GM12801 (cell line): ENCODE measurements around the gene KRTAP5-8.

ENCODE experiments used
- TF ChIP-seq, protein P1 (sequence below): IDR thresholded peaks from one replicate; pipeline ENCODE4 v1.5.1; 2011; ENCODE audit warnings: control low read depth; ENCODE audit not compliant: insufficient read length; ENCODE audit errors: extremely low read depth

KRTAP5-8 gene

DNA sequence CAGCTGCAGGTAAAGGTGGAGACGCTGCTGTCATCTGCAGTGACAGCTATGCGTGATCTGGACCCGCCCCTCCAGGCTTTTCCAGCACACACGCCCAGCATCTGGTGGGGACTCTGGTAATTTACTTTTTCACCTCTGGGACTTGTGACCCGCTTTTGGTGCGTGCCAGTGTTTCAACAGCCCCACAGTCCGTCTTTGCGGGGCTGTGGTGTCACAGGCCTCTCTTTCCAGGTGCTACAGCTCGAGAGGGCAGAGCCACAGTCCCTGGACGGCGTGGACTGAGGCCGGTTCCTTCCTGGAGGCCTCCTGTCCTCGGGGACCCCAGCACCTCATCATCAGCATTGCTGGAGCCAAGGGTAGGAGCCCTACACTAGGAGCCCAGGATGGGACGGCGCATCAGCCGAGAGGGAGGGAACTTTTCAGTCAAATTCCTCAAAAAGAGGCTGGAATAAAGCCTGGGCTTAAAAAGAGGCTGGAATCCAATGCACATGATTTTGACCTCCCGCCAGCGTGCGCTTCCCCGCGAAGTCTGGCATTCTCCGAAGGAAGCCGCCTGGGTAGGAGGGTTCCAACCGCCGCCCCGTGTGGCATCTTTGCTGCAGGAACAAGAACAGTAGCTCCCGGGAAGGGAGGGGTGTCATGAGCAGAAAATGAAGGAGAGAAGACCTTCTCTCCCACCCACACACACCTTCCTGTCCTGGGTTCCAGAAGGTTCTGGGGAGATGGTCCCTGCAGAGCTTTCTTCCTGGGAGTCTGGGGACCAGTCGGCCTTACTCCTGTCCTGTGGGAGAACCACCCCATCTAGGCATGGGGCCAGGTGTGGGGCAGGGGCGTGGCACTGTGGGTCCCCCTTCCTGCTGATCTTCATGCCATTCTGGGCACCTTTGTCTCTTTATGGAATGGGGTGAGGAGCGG is 36.5 kb upstream of the KRTAP5-8 start:
- TF ChIP-seq, protein P1, sequence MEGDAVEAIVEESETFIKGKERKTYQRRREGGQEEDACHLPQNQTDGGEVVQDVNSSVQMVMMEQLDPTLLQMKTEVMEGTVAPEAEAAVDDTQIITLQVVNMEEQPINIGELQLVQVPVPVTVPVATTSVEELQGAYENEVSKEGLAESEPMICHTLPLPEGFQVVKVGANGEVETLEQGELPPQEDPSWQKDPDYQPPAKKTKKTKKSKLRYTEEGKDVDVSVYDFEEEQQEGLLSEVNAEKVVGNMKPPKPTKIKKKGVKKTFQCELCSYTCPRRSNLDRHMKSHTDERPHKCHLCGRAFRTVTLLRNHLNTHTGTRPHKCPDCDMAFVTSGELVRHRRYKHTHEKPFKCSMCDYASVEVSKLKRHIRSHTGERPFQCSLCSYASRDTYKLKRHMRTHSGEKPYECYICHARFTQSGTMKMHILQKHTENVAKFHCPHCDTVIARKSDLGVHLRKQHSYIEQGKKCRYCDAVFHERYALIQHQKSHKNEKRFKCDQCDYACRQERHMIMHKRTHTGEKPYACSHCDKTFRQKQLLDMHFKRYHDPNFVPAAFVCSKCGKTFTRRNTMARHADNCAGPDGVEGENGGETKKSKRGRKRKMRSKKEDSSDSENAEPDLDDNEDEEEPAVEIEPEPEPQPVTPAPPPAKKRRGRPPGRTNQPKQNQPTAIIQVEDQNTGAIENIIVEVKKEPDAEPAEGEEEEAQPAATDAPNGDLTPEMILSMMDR, result no peak

DNA sequence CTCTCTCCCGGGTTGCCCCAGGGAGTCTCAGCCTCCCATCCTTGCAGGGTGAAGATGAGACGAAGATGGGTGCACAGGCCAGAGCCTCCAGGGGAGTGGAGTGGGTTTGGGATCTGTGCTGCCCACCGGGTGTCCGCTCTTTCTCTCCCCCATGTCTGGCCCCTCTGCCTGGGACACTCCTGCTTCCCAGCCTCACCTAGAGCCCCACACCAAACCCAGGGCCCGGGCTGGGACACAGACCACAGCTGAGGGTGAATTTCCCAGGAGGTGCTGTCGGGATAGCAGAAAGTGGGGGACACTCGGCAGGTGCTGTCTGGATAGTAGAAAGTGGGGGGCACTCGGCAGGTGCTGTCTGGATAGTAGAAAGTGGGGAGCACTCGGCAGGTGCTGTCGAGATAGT is 35.8 kb upstream of the KRTAP5-8 start:
- TF ChIP-seq, protein P1, result no peak

DNA sequence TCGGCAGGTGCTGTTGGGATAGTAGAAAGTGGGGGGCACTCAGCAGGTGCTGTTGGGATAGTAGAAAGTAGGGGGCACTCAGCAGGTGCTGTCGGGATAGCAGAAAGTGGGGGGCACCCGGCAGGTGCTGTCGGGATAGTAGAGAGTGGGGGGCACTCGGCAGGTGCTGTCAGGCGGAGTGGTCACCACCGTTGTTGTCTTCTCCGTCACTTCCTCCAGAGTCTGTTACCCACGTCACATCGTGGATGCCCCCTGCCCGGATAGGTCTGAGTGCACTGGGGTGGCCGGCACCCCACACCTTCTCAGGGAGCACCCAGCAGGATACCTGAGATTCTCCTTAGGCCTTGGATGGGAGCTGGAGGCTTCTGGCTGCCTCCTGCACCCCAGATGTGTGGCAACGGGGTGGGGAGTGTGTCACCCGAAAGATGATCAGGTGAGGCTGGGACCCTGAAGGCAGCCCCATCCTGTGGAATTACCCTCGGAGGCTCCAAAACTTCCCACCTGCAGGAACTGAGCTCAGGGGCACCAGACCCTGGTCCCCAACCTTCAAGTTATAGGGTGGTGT is 34.9 kb upstream of the KRTAP5-8 start:
- TF ChIP-seq, protein P1, result no peak

DNA sequence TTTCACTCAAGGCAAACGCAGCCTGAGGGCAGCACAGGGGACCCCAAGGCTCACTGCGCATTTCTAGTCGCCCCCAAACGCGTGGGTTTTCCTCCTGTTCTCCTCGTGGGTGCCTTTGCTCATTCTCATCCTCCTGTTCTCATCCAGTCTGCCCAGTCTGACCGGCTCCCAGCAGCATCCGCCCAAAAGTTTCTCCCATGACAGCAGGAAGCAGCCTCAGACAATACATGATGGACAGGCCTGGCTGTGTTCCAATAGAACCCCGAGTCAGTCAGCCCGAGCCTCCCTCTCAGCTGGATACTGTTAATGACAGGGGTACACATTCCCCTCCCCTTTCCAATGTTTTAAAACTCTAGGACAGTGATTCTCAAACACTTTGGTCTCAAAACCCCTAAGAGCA is 33.3 kb upstream of the KRTAP5-8 start:
- TF ChIP-seq, protein P1, result no peak

DNA sequence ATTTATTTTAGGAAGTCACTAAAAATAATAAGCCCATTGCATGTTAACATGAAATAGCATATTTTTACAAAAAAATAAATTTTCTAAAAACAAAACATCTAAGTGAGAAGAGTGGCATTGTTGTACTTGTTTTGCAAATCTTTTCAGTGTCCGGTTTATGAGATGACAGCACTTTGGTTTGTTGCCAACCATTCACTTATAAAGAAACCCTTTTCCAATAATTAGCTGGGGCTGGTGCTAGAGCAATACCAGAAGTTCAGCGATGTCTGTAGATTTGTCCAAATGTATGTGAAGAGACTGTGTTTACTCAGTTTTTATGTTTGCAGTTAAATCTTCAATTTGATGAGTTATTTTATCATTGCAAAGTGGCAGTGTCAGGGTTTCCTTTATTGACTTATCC is 32.8 kb upstream of the KRTAP5-8 start:
- TF ChIP-seq, protein P1, result no peak

DNA sequence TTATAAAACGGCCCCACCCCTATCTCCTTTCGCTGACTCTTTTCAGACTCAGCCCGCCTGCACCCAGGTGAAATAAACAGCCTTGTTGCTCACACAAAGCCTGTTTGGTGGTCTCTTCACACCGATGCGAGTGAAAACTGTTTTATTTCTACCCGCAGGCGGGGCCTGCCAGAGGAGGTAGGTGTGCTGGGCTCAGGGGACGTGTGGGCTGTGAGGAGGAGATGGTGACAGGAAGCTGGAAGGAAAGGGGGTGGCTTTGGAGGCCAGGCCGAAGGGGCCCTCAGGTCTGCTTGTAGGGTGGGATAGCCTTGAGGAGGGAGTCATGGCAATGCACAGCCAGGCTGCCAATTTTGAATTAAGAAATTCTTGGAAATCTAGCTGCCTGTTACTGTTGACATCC is 32.0 kb upstream of the KRTAP5-8 start:
- TF ChIP-seq, protein P1, result no peak

DNA sequence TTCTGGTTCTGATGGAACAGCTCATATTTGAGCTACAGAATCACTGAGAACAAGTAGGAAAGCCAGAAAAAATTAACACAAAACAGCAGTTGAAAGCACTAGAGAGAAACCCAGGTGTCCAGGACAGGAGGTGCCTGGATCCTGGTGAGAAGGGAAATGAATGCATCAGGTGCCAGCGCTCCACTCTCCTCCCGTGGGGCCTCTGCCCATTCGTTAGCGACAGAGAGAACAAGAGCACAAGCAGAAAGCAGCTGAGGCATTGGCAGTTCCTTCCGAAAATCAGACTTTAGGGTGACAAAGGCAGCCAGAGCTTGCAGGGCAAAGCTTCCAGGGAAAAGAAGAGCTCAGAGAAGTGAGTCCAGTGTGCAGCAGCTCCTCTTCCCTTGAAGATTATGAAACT is 30.7 kb upstream of the KRTAP5-8 start:
- TF ChIP-seq, protein P1, result no peak
